ENCODE data around the gene CD28.
"Not testable (repeated sequence)": the region's sequence is repeated elsewhere in the genome, so short reads cannot be mapped to it uniquely, and the experiment has no call there.

CD28 gene

DNA sequence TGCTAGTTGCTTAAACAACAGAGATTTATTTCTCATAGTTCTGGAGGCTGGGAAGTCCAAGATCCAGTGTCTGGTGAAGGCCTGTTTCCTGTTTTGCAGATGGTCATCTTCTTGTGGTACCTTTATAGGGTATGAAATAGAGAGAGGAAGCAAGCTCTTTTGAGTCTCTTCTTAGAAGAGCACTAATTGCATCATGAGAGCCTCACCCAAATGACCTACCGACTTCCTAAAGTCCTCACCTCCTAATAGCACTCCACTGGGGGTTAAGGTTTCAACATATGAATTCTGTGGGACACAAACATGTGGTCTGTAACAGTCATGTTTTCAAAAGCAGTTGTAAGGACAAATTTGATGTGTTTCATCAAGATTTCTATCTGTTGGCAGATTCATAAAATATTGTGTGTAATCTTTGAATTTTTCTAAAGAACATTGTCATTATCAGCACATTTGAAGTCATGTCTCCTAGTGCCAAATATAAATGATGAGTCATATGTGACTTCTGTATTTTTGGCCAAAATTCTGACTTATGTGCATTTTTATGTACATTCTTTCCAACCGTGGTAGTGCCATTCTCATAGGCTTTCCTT is 45.3 kb downstream of the CD28 start:
- no peak for DNase-seq

DNA sequence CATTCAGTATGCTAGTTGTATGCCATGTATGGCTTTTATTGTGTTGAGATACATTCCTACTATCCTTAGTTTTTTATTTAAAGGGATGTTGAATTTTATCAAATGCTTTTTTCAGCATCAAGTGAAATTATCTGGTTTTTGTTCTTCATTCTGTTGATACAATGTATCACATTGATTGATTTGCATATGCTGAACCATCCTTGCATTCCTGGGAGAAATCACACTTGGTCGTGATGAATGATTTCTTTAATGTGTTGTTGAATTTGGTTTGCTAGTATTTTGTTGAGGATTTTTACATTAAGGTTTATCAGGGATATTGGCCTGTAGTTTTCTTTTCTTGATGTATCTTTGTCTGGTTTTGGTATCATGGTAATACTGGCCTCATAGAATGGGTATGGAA is 49.7 kb downstream of the CD28 start:
- DNase-seq: no peak

DNA sequence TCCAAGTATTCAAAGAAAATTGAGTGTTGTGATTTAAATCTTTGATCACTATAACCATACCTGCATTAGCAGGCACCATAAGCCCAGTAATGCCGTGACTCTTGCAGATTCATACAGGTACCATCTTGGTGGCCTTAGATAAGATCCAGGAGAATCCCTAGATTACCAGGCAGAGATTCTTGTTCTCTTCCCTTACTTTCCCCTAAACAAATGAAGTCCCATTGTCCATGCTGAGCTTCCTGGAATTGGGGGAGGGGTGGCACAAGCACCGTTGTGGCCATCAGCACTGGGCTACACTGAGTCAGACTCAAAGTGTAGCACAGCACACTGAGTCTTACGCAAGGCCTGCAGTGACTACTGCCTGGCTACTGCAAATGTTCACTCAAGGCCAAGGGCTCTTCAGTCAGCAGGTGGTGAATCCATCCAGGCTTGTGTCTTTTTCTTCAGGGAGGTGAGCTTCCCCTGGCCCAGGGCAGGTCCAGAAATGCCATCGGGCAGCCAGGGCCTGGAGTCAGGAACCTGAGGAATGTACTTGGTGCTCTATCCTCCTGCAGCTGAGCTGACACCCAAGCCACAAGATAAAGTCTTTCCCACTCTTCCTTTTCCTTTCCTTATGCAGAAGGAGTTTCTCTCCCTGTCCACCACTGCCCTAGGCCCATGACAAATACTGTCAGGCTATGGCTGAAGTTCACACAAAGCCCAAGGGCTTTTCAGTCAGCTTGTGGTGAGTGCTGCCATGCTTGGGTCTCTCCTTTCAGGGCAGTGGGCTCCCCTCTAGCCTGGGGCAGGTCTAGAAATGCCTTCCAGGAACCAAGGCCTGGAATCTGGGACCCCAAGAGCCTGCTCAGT is 52.6 kb downstream of the CD28 start:
- DNase-seq: no peak

DNA sequence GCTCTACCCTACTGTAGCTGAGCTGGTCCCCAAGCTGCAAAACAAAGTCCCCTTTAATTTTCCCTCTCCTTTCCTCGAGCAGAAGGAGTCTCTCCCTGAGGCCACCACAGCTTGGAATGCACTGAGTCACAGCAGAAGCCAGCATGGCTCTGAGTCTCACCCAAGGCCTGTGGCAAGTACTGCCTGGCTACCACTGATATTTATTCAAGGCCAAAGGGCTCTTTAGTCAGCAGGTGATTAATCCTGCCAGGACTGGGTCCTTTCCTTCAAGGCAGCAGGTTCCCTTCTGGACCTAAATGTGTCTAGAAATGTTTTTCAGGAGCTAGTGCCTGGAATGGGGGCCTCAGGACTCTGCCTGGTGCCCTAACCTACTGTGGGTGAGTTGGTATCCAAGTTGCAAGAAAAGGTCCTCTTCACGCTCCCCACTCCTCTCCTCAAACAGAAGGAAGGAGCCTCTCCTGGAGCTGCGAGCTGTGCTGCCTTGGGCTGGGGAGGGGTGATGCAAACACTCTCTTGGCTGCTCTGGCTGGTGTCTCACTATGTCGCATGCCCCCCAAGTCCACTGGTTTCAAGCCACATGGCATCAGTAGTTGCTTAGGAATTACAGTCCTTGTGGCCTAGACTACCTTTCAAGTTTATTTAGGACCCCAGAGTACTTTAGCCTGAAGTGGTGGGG is 53.4 kb downstream of the CD28 start:
- DNase-seq: no peak

DNA sequence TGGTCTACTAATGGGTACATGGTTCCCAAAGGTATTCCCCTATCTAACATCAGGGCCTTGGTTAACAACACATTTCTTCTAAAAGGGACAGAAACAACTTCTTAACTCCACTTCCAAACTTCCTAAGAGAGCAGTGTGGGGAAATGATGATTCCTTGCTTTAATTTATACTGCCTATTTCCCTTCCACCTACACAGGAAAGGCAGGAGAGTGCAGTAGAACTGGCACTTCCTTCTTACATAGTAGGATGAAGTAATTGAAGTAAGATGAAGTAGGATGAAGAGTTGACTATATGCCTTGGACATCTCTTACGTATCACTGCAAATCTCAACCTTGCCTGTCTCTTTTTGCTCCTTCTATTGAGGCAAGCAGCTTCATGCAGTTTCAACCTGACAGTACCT is 54.7 kb downstream of the CD28 start:
- DNase-seq: no peak

DNA sequence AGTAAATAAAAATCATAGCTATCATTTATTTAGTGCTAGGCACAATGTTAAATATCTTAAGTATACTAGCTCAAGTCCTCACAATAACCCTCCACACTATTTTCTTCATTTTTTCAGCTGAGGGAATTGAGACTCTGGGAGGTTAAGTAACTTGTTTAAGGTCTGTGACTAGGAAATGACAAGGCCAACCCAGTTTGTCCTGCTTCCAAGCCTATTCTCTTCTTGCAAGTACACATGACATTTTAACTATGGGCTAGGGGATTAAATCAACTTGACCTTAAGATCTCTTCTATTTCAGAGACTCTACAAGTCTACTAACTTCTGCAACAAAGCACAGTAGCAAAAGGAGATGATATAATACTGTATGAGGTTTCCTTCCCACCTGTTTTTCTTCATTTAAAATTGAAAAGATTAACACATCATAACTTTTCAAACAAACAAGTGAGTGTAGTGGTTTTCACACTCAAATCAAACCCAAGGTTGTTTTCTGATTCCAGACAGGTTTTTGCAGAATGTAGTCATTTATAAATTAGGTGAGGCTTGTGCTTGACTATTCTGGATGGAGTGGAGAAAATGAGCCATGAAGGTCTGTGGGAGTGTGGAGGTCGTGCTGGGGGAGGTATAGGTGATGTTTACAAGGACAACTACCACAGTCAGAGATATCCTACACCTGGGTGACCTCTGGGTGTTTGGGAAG is 57.0 kb downstream of the CD28 start:
- DNase-seq: no peak

DNA sequence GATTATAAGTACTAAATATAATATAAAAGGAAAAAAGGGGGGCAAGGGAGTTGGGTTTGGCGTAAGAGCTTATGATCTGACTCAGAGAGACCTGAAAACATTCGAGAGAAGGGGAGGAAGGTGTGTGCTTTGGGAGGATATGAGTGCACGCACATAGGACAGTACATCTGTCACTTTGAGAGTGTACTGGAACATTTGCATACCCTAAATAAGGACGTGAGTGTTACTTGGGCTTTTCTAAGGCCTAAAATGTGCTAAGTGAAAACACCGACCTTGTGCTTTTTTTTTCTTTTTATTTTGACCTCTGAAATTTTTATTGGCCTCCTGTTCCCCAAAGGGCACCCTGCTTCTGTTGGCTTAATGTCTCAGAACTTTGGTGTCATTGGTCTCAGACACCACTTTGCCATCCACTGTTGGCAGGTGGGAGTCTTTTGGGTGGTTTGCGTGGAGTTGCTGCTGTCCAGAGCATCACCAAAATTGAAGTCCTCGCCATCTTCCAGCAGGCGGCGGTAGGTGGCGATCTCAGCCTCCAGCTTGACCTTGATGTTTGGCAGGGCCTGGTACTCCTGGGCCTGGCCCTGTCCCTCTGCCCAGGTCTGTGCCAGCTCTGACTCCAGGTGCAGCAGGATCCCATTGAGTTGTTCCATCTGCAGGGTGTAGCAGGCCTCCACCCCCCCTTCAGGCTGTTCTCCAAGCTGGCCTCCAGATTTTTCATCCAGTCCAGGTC is 57.7 kb downstream of the CD28 start:
- DNase-seq: no peak

DNA sequence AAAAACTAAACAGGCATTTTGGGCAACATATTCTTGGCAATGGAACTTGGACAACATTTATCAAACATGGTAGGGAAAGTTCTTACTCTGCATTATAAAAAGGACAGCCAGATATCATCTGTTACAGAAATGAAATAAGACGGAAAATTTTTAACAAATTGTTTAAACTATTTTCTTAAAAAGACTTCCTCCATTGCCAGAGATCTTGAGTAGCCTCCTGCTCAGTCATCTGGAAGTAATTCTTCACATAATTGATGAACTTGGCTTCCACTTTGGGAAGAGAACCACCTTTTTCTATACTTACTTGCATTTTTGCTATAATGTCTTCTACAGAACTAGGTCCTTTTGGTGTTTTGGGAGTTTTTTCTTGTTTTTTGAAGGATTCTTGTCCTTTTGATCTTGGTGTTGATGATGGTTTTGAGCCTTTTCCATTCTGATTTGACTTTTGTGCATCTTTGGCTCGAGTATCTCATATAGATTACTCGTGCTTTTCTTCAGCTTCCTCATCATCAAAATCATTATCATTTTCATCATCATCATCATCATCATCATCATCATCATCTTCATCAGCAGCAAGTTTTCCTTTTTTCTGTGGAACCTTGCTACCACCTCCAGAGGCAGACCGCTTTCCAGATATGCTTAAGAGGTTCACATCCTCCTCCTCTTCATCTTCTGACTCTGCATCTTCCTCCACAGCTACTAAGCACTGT is 66.2 kb downstream of the CD28 start:
- no peak for DNase-seq

DNA sequence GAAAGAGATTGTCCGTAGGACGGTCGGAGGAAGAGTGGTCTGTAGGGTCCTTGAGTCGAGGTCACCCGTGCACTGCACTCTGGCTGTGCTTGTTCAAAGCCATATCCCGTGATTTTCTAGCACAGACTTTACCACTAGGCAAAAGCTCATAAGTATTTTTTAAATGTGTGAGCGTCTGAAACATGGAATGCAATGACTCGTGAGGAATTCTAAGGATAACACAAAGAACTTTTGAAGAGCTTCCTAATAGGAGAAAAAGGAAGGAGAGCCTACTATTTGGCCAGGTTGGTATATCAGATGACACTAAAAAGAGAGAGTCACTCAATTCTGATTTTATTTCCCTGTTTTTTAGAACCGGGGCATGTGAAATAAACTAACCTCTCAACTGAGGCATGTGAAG is 68.3 kb downstream of the CD28 start:
- DNase-seq: no peak

DNA sequence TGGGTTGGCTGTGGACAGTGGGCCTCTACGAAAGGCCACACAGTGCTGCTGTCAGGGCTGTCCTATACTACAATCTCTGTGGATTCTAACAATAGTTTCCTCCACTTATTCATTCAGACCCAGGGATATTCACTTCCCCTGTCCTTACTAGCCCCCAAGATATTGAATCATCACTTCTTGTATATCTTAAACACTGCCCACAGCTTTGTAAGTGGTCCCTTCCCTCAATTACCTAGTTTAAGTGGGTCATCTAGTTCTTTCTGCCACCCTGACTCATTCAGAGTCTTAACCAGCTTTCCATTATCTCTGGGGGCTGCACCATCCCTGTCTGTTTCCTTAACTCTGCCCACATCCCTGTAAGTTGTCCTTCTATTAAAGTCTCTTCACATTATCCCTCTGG is 69.2 kb downstream of the CD28 start:
- no peak for DNase-seq

DNA sequence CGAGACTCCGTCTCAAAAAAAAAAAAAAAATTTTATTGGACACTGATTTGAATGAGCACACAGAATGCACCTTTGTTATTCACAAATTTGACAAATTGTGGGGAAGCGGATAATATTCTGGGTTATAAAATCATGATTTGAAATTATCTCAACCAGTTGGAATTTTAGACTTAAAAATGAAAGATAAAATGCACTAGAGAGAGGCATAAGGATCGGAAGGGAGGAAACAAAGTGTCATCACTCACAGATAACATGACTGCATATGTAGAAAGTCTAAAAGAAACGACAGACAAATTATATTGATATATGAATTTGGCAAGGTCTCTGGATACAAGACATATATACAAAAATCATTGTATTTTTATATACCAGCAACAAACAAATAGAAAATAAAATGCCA is 70.6 kb downstream of the CD28 start:
- no peak for DNase-seq

DNA sequence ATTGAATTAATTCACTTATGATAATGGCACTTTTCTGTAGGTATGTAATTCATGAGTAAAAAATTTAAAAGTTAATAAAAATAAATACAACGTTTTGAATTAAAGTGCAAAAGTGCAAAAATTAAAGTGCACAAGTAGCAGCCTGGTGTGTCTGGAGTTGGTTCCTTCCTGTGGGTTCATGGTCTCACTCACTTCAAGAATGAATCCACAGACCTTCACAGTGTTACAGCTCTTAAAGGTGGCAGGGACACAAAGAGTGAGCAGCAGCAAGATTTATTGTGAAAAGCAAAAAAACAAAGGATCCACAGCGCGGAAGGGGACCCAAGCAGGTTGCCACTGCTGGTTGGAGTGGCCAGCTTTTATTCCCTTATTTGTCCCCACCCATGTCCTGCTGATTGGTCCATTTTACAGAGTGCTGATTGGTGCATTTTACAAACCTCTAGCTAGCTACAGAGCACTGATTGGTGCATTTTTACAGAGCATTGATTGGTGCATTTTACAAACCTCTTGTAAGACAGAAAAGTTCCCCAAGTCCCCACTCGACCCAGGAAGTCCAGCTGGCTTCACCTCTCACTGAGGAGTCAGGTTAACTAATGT is 73.1 kb downstream of the CD28 start:
- DNase-seq: not testable (repeated sequence)

DNA sequence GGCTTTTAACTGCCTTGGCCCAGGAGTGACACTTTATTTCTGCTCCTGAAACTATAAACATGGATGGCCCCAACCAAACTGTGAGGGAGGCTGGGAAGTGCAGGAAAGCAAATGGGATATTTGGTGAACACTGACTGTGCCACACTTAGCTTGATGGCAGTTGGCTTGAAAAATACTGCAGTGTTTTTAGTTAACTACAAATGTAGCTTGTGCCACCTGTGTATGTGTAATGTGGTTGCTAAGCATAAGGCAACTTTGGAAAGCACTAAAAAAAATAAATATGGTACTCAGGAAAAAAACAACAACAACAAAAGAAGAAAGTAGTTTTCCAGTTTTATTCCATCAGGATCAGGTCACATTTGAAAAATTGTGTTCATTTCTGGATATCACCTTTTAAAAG is 73.8 kb downstream of the CD28 start:
- no peak for DNase-seq

DNA sequence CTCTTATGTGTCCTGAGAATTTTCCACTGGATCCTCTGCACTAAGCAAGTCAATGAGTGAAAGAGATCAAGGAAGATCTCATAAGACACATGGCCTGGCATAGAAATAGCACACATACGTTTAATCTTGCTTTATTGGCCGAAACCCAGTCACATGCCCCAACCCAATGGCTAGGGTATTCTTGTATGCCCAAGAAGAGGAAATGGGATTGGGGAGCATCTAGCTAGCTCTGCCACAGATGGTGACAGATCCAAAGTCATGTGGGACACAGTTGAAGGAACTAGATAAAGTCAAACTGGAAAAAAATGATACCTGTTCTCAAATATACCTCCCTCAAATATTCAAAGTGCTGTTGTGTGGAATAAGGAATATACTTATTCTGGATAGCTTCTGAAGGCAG is 74.7 kb downstream of the CD28 start:
- DNase-seq: no peak

DNA sequence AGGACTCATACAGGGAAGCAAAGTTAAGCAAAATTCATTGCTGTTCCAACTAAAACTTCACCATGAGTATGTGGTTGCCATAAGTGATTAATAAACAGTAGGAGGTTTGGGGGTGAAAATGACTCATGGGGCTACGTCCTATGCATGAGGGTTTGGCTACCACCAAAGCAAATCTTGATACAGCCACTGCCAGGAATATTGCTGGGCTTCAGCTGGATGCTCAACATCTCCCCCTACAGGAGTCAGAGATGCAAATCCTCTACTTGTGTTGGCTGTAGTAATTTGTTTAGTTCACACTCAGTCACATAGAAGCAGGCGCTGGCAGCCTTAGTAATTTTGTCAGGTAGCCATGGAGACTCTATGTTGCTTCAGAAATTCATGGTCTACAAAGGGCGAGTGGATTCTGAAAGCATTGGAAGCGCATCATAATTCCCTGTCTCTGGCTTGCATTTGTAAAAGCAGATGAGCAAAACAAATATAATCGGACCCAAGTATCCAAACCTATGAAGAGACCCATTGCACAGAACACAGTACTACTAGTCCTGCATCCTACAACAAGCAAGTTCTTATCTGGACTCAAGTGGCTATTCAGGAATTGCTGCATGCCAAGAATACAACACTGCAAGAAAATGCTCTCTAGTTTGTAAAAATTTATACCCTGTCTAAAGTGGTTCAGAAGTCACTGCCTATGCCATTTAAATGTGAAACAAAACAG is 76.0 kb downstream of the CD28 start:
- peak; percentile 60 for DNase-seq

DNA sequence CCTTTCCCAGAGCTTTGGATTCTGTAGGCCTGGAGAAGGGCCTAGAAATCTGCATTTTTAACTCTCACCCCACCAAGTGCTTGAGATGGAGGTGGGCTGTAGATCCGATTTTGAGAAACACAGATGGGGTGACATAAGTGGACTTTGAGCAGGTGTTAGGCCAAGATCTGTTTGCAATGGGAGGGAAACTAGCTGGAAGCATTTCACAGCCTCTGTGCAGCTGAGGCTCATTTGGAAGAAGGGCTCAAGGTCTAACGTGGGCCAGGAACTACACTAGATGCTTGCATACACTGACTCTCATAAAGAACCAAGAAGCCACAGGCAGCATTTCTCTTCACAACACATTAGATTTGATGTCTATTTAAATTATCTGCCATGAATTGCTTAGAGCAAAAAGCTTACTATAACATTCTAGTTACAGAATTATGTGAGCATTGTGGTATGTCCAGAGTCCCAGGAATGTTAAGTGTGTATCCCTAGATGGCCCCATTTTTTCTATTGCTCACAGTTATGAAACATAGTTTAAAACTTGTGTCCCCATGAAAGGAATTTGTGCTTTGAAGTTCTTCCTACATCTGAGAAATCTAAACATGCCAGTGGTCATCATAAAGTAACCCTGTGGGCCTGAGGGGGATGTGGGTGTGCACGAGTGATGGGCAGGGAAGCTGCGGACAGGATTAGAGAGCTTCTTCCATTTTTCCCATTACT is 77.2 kb downstream of the CD28 start:
- no peak for DNase-seq

DNA sequence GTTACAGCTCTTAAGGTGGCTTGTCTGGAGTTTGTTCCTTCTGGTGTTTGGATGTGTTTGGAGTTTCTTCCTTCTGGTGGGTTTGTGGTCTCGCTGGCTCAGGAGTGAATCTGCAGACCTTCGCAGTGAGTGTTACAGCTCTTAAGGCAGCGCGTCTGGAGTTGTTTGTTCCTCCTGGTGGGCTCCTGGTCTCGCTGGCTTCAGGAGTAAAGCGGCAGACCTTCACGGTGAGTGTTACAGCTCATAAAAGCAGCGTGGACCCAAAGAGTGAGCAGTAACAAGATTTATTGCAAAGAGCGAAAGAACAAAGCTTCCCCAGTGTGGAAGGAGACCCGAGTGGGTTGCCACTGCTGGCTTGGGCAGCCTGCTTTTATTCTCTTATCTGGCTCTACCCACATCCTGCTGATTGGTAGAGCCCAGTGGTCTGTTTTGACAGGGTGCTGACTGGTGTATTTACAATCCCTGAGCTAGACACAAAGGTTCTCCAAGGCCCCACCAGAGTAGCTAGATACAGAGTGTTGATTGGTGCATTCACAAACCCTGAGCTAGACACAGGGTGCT is 78.4 kb downstream of the CD28 start:
- DNase-seq: not testable (repeated sequence)

DNA sequence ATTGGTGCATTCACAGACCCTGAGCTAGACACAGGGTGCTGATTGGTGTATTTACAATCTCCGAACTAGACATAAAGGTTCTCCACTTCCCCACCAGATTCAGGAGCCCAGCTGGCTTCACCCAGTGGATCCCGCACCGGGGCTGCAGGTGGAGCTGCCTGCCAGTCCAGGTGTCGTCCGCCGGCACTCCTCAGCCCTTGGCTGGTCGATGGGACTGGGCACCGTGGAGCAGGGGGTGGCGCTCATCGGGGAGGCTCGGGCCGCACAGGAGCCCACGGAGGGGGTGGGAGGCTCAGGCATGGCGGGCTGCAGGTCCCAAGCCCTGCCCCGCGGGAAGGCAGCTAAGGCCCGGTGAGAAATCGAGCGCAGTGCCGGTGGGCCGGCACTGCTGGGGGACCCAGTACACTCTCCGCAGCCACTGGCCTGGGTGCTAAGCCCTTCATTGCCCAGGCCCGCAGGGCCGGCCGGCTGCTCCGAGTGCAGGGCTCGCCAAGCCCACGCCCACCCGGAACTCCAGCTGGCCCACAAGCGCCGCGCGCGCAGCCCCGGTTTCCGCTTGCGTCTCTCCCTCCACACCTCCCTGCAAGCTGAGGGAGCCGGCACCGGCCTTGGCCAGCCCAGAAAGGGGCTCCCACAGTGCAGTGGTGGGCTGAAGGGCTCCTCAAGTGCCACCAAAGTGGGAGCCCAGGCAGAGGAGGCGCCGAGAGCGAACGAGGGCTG is 79.1 kb downstream of the CD28 start:
- DNase-seq: not testable (repeated sequence)
